ENCODE results near the gene ARL8A.
"Not testable (repeated sequence)": the region's sequence is repeated elsewhere in the genome, so short reads cannot be mapped to it uniquely, and the experiment has no call there.

Gene ARL8A

GRCh38 chr1:202158810-202159533, 14.4 kb upstream of the ARL8A start:
- DNase-seq (ENCODE audit: low read depth) = no peak

- DNase-seq (ENCODE audit: low read depth) = no peak
These were observed 13.4 kb upstream of the ARL8A start for GRCh38 chr1:202157945-202158344.

GRCh38 chr1:202156590-202156989, 12.1 kb upstream of the ARL8A start:
- no peak for DNase-seq (ENCODE audit: low read depth)

- peak; percentile 41 for DNase-seq (ENCODE audit: low read depth)
These were observed 11.0 kb upstream of the ARL8A start for GRCh38 chr1:202155478-202156021.

- DNase-seq (ENCODE audit: low read depth) = peak; percentile 54
These were observed 10.4 kb upstream of the ARL8A start for GRCh38 chr1:202154766-202155477.

GRCh38 chr1:202154148-202154765, 9.7 kb upstream of the ARL8A start:
- DNase-seq (ENCODE audit: low read depth) = no peak

- DNase-seq (ENCODE audit: low read depth) = no peak
These were observed 8.7 kb upstream of the ARL8A start for GRCh38 chr1:202153284-202153683.

- no peak for DNase-seq (ENCODE audit: low read depth)
These were observed 7.9 kb upstream of the ARL8A start for GRCh38 chr1:202152399-202152798.

GRCh38 chr1:202151045-202151444, 6.5 kb upstream of the ARL8A start:
- DNase-seq (ENCODE audit: low read depth) = no peak

- DNase-seq (ENCODE audit: low read depth) = no peak
These were observed 6.1 kb upstream of the ARL8A start for GRCh38 chr1:202150602-202151001.

GRCh38 chr1:202150187-202150586, 5.7 kb upstream of the ARL8A start:
- no peak for DNase-seq (ENCODE audit: low read depth)

GRCh38 chr1:202149566-202149965, 5.0 kb upstream of the ARL8A start:
- peak; percentile 52 for DNase-seq (ENCODE audit: low read depth)

GRCh38 chr1:202148391-202148790, 3.9 kb upstream of the ARL8A start:
- no peak for DNase-seq (ENCODE audit: low read depth)

GRCh38 chr1:202146993-202147392, 2.5 kb upstream of the ARL8A start:
- DNase-seq (ENCODE audit: low read depth) = no peak

GRCh38 chr1:202146279-202146678, 1.7 kb upstream of the ARL8A start:
- DNase-seq (ENCODE audit: low read depth) = no peak

GRCh38 chr1:202145744-202146140, 1.2 kb upstream of the ARL8A start:
- not testable (repeated sequence) for DNase-seq (ENCODE audit: low read depth)

GRCh38 chr1:202145068-202145743, 669 bp upstream of the ARL8A start:
- DNase-seq (ENCODE audit: low read depth) = no peak

GRCh38 chr1:202143768-202144401, 652 bp downstream of the ARL8A start:
- DNase-seq (ENCODE audit: low read depth) = peak; percentile 31

GRCh38 chr1:202143011-202143767, 1.3 kb downstream of the ARL8A start:
- DNase-seq (ENCODE audit: low read depth) = peak; percentile 29

GRCh38 chr1:202141468-202141867, 3.1 kb downstream of the ARL8A start:
- DNase-seq (ENCODE audit: low read depth) = not testable (repeated sequence)

GRCh38 chr1:202140833-202141232, 3.7 kb downstream of the ARL8A start:
- no peak for DNase-seq (ENCODE audit: low read depth)
